Activated CD4-positive, alpha-beta T cell treated with anti-CD3 and anti-CD28 coated beads, Interleukin-2, amount 50 U/mL, for 16 hours (primary cell): Measurements from ENCODE around the gene KCTD20.
"Not testable (repeated sequence)": the region's sequence is repeated elsewhere in the genome, so short reads cannot be mapped to it uniquely, and the experiment has no call there.

Experiments used
- DNase-seq: peaks from one replicate; pipeline ENCODE4 v3.0.0-alpha.2; 2020

The KCTD20 gene

GRCh38 chr6:36442671-36443470, at the start of gene KCTD20, which contains the start of gene PXT1:
TSS of gene KCTD20 (plus strand) at chr6:36443000. CDS start at chr6:36470098, 27,098 bp downstream.
TSS of gene PXT1 (minus strand) at chr6:36442854. CDS start at chr6:36426082, 16,772 bp downstream.
- DNase-seq, result peak; percentile 91

- no peak for DNase-seq
Observed at GRCh38 chr6:36399970-36400369, 42.8 kb upstream of the KCTD20 start.

GRCh38 chr6:36402481-36402880, 40.3 kb upstream of the KCTD20 start:
- no peak for DNase-seq

GRCh38 chr6:36404164-36404563, 38.6 kb upstream of the KCTD20 start:
- no peak for DNase-seq

- not testable (repeated sequence) for DNase-seq
Observed at GRCh38 chr6:36409718-36410117, 33.1 kb upstream of the KCTD20 start.

GRCh38 chr6:36413489-36414480, 29.0 kb upstream of the KCTD20 start:
- DNase-seq, result no peak

GRCh38 chr6:36414481-36414880, 28.3 kb upstream of the KCTD20 start:
- DNase-seq, result no peak

GRCh38 chr6:36418558-36418957, 24.2 kb upstream of the KCTD20 start:
- no peak for DNase-seq

- no peak for DNase-seq
Observed at GRCh38 chr6:36419310-36419709, 23.5 kb upstream of the KCTD20 start.

GRCh38 chr6:36422714-36423100, 20.1 kb upstream of the KCTD20 start:
- DNase-seq, result no peak

- DNase-seq, result peak; percentile 98
Observed at GRCh38 chr6:36423101-36423824, 19.5 kb upstream of the KCTD20 start.

- no peak for DNase-seq
Observed at GRCh38 chr6:36426622-36427021, 16.2 kb upstream of the KCTD20 start.

GRCh38 chr6:36428911-36429310, 13.9 kb upstream of the KCTD20 start:
- DNase-seq, result no peak

- DNase-seq, result no peak
Observed at GRCh38 chr6:36430351-36430750, 12.4 kb upstream of the KCTD20 start.

- no peak for DNase-seq
Observed at GRCh38 chr6:36431197-36431596, 11.6 kb upstream of the KCTD20 start.

- no peak for DNase-seq
Observed at GRCh38 chr6:36432151-36432671, 10.6 kb upstream of the KCTD20 start.

GRCh38 chr6:36436466-36436865, 6.3 kb upstream of the KCTD20 start:
- DNase-seq, result no peak

- DNase-seq, result peak; percentile 95
Observed at GRCh38 chr6:36441307-36441894, 1.4 kb upstream of the KCTD20 start.

GRCh38 chr6:36442103-36442670, 613 bp upstream of the KCTD20 start:
- no peak for DNase-seq

GRCh38 chr6:36443471-36444428, 950 bp downstream of the KCTD20 start:
- peak; percentile 26 for DNase-seq

GRCh38 chr6:36444470-36444869, 1.7 kb downstream of the KCTD20 start:
- DNase-seq, result no peak
